Left ventricle myocardium inferior (tissue), 1 donor: ENCODE results near the gene SBF2. TPM values are rescaled to one million over a fixed set of nuclear protein-coding genes. Genes with fewer than 3 reads are reported as not detected.

Source experiments
- DNase-seq: peaks from one replicate; pipeline ENCODE4 v3.0.0-alpha.2; 2020
- H3K27ac ChIP-seq: fragments of 200-600 bp; replicated peaks from 2 replicates; pipeline ENCODE4 v1.8.0; 2021
- H3K27me3 ChIP-seq: fragments of 200-600 bp; 2 replicates; pipeline ENCODE4 v1.8.0; 2021; ENCODE audit warnings: low read depth
- H3K36me3 ChIP-seq: fragments of 200-600 bp; 2 replicates; pipeline ENCODE4 v1.8.0; 2021
- H3K4me1 ChIP-seq: fragments of 200-600 bp; 2 replicates; pipeline ENCODE4 v1.8.0; 2021
- H3K4me3 ChIP-seq: fragments of 200-600 bp; 2 replicates; pipeline ENCODE4 v1.8.0; 2021; ENCODE audit warnings: mild to moderate bottlenecking, moderate library complexity
- H3K9me3 ChIP-seq: fragments of 200-600 bp; replicated peaks from 2 replicates; pipeline ENCODE4 v1.8.0; 2021
- intact Hi-C: fragments of 100-400 bp; cut with micrococcal nuclease; formaldehyde crosslinking; loops from one replicate; pipeline ENCODE4 v1.11.0; 2022
- total RNA-seq: library from RNA; stranded (reverse); fragmentation: NEBNext Ultra II Directional; extraction: Animal tissue kit (Norgen Biotek cat#: 25700); gene quantifications from one replicate; pipeline ENCODE4 v1.2.1, GENCODE V29; 2021
- TF ChIP-seq, protein P1 (sequence below): fragments of 200-600 bp; IDR thresholded peaks from 2 replicates; pipeline ENCODE4 v1.8.0; 2021; ENCODE audit warnings: antibody characterized with exemption, mild to moderate bottlenecking, borderline replicate concordance
- donor health status: DM: no; HTN: yes; CAD: no; lungs with severe emphysema.

Gene SBF2
- total RNA-seq, 1 donor from 2014 or later, result 17.8 TPM

GRCh38 chr11:9735919-9736318 is 558.1 kb downstream of the SBF2 start:
- intact Hi-C loops, result no loop called here
- Histone ChIP-seq H3K4me3 (no peak overlapping the region), H3K27me3 (no peaks in the 10 kb centered on the region), H3K27ac (no peak overlapping the region), H3K36me3 (peaks cover 79% of the 10 kb centered on the region), H3K9me3 (peaks cover 13% of the 10 kb centered on the region), H3K4me1 (peaks cover 28% of the 10 kb centered on the region)
- TF ChIP-seq, protein P1, sequence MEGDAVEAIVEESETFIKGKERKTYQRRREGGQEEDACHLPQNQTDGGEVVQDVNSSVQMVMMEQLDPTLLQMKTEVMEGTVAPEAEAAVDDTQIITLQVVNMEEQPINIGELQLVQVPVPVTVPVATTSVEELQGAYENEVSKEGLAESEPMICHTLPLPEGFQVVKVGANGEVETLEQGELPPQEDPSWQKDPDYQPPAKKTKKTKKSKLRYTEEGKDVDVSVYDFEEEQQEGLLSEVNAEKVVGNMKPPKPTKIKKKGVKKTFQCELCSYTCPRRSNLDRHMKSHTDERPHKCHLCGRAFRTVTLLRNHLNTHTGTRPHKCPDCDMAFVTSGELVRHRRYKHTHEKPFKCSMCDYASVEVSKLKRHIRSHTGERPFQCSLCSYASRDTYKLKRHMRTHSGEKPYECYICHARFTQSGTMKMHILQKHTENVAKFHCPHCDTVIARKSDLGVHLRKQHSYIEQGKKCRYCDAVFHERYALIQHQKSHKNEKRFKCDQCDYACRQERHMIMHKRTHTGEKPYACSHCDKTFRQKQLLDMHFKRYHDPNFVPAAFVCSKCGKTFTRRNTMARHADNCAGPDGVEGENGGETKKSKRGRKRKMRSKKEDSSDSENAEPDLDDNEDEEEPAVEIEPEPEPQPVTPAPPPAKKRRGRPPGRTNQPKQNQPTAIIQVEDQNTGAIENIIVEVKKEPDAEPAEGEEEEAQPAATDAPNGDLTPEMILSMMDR, result no peak
- no peak for DNase-seq

DNA sequence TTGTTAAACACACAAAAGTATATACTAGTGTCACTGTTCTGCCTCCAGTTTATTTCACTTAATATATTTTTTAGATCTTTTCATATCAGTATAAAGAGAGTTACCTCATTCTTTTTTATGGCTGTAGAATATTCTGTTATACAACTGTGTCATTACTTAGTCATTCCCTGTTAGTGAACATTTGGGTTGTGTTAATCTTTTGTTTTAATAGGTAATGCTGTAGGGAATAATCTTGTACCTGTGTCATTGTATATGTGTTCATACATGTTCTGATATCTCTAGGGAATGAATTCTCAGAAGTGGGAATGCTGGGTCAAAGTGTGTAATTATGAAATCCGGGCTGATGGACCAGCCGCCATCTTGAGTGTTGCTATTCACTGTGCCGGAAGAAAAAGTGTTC is 558.8 kb downstream of the SBF2 start:
- intact Hi-C loops, result no loop called here
- H3K9me3 ChIP-seq, result peaks cover 13% of the 10 kb centered on the region
- TF ChIP-seq, protein P1, result no peak
- no peaks in the 10 kb centered on the region for H3K27me3 ChIP-seq
- no peak overlapping the region for H3K27ac ChIP-seq
- peaks cover 31% of the 10 kb centered on the region for H3K4me1 ChIP-seq
- H3K4me3 ChIP-seq, result no peak overlapping the region
- DNase-seq, result no peak
- peaks cover 77% of the 10 kb centered on the region for H3K36me3 ChIP-seq

DNA sequence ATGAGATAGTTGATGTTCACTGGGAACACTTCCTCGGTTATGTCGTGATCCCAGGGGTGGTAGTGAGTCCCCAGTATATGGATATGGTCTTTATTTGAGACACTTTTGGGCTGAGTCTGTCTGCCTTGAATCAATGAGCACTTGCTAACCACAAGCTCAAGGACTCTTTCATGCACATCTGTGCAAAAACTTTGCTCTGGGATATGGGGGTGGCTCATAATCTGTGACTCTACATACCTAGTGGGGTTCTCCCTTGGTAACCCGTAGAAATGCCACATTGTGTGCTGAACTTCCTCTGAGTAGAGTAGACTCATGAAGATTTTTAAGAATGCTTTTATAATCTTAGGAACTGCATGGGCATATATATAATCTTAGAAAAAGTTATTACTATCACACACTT is 560.8 kb downstream of the SBF2 start:
- H3K27me3 ChIP-seq, result no peaks in the 10 kb centered on the region
- intact Hi-C loops, result no loop called here

DNA sequence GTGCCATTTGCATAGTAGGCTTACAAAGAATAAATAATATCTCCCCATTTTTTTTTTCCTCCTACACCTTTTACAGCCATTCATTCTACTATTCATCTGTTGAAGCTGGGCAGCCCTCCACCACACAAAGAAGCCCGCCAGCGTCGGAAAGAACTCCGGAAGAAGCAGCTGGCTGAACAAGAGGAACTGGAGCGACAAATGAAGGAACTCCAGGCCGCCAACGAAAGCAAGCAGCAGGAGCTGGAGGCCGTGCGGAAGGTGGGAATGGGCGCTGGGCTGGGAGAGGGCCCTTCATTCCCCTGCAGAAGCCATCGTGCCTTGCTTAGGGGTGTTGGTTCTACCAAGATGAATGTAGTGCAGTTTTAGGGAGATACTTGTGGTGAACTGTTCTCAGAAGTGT is 561.6 kb downstream of the SBF2 start:
- intact Hi-C loops, result no loop called here
- Histone ChIP-seq H3K27ac (no peak overlapping the region), H3K36me3 (peaks cover 80% of the 10 kb centered on the region), H3K4me1 (peaks cover 12% of the 10 kb centered on the region), H3K4me3 (no peak overlapping the region), H3K27me3 (no peaks in the 10 kb centered on the region), H3K9me3 (peaks cover 13% of the 10 kb centered on the region)
- TF ChIP-seq, protein P1, result no peak
- no peak for DNase-seq

More for the DNA sequence above, 560.8 kb downstream of the SBF2 start:
- TF ChIP-seq, protein P1, result no peak
- Histone ChIP-seq H3K9me3 (peaks cover 13% of the 10 kb centered on the region), H3K36me3 (peaks cover 78% of the 10 kb centered on the region), H3K27ac (no peak overlapping the region), H3K4me1 (peaks cover 16% of the 10 kb centered on the region), H3K4me3 (no peak overlapping the region)
- no peak for DNase-seq

DNA sequence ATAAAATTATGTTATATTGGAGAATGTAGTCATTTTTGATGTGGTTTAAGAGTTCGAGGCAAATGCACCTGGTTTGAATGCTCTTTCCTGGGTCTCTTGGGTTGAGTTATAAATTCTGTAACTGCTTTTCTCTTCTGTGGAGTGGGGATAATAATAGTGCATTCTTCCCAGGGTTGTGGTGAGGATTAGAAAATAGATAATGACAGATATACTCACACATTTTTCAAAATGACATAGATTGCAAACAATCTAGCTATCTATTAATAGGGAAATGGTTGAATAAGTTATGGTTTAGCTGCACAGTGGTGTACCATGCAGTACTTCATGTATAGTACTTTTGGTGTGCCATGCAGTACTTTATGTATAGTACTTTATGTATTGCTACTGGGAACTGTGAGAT is 562.8 kb downstream of the SBF2 start:
- peaks cover 8% of the 10 kb centered on the region for H3K4me1 ChIP-seq
- no peak overlapping the region for H3K4me3 ChIP-seq
- H3K9me3 ChIP-seq, result peaks cover 11% of the 10 kb centered on the region
- TF ChIP-seq, protein P1, result no peak
- no peaks in the 10 kb centered on the region for H3K27me3 ChIP-seq
- intact Hi-C loops, result no loop called here
- H3K27ac ChIP-seq, result no peak overlapping the region
- DNase-seq, result no peak
- H3K36me3 ChIP-seq, result peaks cover 75% of the 10 kb centered on the region

Other genes with a start within 250 kb of the SBF2 start
- gene ADM, start 10.9 kb upstream of the SBF2 start, total RNA-seq, result 14.2 TPM
- gene AMPD3, start 161.0 kb upstream of the SBF2 start, total RNA-seq, result 3.4 TPM
- gene RNF141, start 247.0 kb upstream of the SBF2 start, total RNA-seq, result 39.2 TPM